GM20000 (cell line): ENCODE results near the gene CACHD1.

Experiments used
- DNase-seq: peaks from one replicate; pipeline ENCODE4 v3.0.0; 2012; ENCODE audit warnings: low spot score
- CTCF ChIP-seq: IDR thresholded peaks from 2 replicates; pipeline ENCODE4 v1.5.1; 2012; ENCODE audit warnings: mild to moderate bottlenecking, control low read depth; ENCODE audit errors: extremely low read depth, missing control alignments

CACHD1 gene

GRCh38 chr1:64550946-64551605, 81.1 kb downstream of the CACHD1 start:
- no peak for TF ChIP-seq CTCF
- no peak for DNase-seq

GRCh38 chr1:64553285-64553684, 83.4 kb downstream of the CACHD1 start:
- no peak for TF ChIP-seq CTCF
- no peak for DNase-seq

GRCh38 chr1:64555947-64556346, 86.0 kb downstream of the CACHD1 start:
- no peak for DNase-seq
- no peak for TF ChIP-seq CTCF

DNA sequence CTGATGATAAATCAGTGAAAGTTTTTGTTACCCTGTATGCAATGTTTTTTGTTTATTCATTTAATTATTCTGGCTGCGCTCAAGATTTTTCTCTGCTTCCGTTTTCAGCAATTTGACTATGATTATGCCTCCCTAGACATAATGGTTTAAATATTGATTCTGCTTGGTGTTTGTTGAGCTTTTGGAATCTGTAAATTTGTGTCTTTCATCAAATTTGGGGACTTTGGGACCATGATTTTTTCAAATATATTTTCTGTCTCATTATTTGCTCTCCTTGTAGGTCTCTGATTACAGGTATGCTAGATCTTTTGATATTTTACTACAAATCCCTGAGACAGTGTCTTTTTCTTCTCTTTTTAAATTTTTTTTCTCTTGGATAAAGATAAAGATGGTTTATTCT, 92.1 kb downstream of the CACHD1 start:
- DNase-seq = no peak

GRCh38 chr1:64563958-64564565, 94.1 kb downstream of the CACHD1 start:
- no peak for DNase-seq
- TF ChIP-seq CTCF = no peak

More for the DNA sequence above, 92.1 kb downstream of the CACHD1 start:
- TF ChIP-seq CTCF = no peak

DNA sequence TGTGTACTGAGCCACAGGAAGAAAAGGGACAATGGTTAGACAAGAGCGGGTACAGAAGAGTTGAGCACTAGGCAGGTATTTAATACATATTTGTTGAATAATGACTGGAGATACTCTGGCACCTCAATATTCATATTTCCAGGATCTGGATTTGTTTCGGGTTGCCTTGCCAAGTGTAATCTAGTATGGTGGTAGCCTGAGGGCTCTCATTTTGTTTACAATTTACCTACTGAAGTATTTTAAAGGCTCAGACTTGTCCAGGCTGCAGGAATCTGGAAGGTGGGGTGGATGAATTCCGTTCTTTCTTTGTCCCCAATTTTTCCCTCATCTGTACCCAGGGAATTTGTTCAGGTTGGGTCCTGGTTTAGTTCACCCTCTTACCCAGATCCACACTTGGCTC, 95.0 kb downstream of the CACHD1 start:
- TF ChIP-seq CTCF = no peak
- no peak for DNase-seq

- TF ChIP-seq CTCF = no peak
- DNase-seq = no peak
These were observed 97.7 kb downstream of the CACHD1 start for GRCh38 chr1:64567426-64568170.
